ENCODE results near the gene PHF12. TPM values are rescaled to one million over a fixed set of nuclear protein-coding genes. Genes with fewer than 3 reads are reported as not detected.

PHF12 gene
- 100 to 1,000 TPM in 1 of 5 donors, 10 to 100 TPM in 4; 23.2 to 206 (median 48.5) TPM for total RNA-seq
- 1 to 10 TPM; 8.3 to 9.8 (median 8.6) TPM for polyA plus RNA-seq
- long read RNA-seq, donor 1, partial matches to known transcripts, result 0 of 1 reads
- long read RNA-seq, donor 1, other reads (novel, unspliced or antisense), result 0 of 1 reads
- long read RNA-seq, donor 2, full-length matches to known transcripts, result 3 of 3 reads
- long read RNA-seq, donor 2, partial matches to known transcripts, result 0 of 3 reads
- long read RNA-seq, donor 2, other reads (novel, unspliced or antisense), result 0 of 3 reads
- long read RNA-seq, donor 3, partial matches to known transcripts, result 7 of 8 reads
- long read RNA-seq, donor 3, other reads (novel, unspliced or antisense), result 0 of 8 reads
- long read RNA-seq, donor 4, result 0 reads
- long read RNA-seq, donor 5, partial matches to known transcripts, result 11 of 16 reads
- long read RNA-seq, donor 5, other reads (novel, unspliced or antisense), result 0 of 16 reads
- long read RNA-seq, donor 6, full-length matches to known transcripts, result 7 of 18 reads
- long read RNA-seq, donor 6, partial matches to known transcripts, result 11 of 18 reads
- long read RNA-seq, donor 6, other reads (novel, unspliced or antisense), result 0 of 18 reads
- long read RNA-seq, donor 7, partial matches to known transcripts, result 0 of 3 reads
- long read RNA-seq, donor 7, other reads (novel, unspliced or antisense), result 0 of 3 reads
- long read RNA-seq, donor 8, full-length matches to known transcripts, result 4 of 4 reads
- long read RNA-seq, donor 8, partial matches to known transcripts, result 0 of 4 reads
- long read RNA-seq, donor 8, other reads (novel, unspliced or antisense), result 0 of 4 reads
- long read RNA-seq, donor 9, partial matches to known transcripts, result 0 of 1 reads
- long read RNA-seq, donor 9, other reads (novel, unspliced or antisense), result 0 of 1 reads
- long read RNA-seq, donor 10, partial matches to known transcripts, result 7 of 7 reads
- long read RNA-seq, donor 10, other reads (novel, unspliced or antisense), result 0 of 7 reads

DNA sequence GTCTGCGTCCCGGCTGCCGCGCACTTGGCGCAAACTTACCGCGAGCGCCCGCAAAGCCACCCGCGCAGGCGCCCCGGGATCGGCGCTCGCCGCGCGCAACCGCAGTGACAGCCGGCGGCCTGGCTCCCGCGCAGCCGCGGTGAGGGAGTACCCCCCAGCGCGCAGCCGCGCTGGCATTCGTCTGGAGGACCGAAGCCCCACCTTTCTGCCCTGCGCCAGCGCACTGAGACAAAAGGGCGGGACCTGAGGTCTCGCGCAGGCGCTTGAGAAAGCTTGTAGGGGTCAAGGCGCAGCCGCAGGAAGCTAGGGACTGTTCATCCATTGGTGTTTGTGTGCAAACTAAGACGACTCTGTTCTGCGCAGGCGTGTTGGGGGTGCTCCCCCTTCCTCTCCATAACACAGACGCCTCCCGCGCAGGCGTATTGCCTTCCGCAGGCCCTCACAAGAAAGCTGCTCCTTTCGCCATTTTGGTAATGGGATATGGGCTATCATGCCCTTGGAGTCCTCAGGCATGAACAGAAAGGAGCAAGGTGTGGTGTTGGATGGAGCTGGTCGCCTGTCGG is at the start of gene PHF12:
Gene PHF12, minus strand, starts transcription at position 91 of the 563 bp plus-strand sequence. CDS start 558 bp downstream, outside the sequence.
- peaks cover 0 to 5% (median 4%) of the 10 kb centered on the region in 4 donors for H3K36me3 ChIP-seq
- H3K27ac ChIP-seq, result peak within 1 kb of the TSS; percentile 91 to 99 (median 98)
- peak within 1 kb of the TSS; percentile 96 to 99 (median 98) for H3K4me3 ChIP-seq
- no peaks in the 10 kb centered on the region for H3K27me3 ChIP-seq
- TF ChIP-seq EP300 (IDR thresholded peaks at IDR 0.05), result no peak
- TF ChIP-seq, protein P1, sequence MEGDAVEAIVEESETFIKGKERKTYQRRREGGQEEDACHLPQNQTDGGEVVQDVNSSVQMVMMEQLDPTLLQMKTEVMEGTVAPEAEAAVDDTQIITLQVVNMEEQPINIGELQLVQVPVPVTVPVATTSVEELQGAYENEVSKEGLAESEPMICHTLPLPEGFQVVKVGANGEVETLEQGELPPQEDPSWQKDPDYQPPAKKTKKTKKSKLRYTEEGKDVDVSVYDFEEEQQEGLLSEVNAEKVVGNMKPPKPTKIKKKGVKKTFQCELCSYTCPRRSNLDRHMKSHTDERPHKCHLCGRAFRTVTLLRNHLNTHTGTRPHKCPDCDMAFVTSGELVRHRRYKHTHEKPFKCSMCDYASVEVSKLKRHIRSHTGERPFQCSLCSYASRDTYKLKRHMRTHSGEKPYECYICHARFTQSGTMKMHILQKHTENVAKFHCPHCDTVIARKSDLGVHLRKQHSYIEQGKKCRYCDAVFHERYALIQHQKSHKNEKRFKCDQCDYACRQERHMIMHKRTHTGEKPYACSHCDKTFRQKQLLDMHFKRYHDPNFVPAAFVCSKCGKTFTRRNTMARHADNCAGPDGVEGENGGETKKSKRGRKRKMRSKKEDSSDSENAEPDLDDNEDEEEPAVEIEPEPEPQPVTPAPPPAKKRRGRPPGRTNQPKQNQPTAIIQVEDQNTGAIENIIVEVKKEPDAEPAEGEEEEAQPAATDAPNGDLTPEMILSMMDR (IDR thresholded peaks at IDR 0.05), result no peak
- peak; percentile 71 to 91 (median 89) for TF ChIP-seq POLR2AphosphoS5 (IDR thresholded peaks at IDR 0.05)
- TF ChIP-seq POLR2A (IDR thresholded peaks at IDR 0.05), result peak in 1 of 4 donors; percentile 41
- peak; percentile 100 for DNase-seq
- WGBS, 5 donors, result 0 to 2% (median 1%) methylated on average over 20 to 51 of the region's 51 CpGs
- intact Hi-C loops (cut with DNase I; ENCODE audit: low total_unique reads), result no loop called here
- H3K4me1 ChIP-seq, result peaks cover 29 to 40% (median 37%) of the 10 kb centered on the region in 4 donors
- H3K9me3 ChIP-seq, result no peaks in the 10 kb centered on the region

DNA sequence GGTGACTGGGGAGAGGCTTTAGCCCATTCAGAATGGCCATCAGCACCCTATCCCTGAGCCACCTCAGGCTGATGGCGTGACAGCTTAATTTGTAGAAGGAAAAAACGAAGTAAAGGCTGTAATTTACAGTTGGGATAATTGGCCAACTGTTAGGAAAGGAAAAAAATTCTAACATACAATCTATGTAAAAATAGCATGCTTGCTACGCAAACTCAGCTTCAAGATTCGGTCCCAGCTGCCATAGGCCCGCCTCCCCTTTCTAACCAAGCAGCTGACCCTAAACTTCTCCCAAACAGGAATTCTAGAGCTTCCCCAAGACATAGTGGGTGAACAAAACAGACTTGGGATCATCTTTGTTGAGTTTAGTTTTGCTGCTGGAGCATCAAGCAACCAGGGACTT is 49.7 kb upstream of the PHF12 start:
- TF ChIP-seq EP300 (IDR thresholded peaks at IDR 0.05), result no peak
- TF ChIP-seq POLR2AphosphoS5 (IDR thresholded peaks at IDR 0.05), result no peak
- TF ChIP-seq POLR2A (IDR thresholded peaks at IDR 0.05), result no peak
- TF ChIP-seq, protein P1 (IDR thresholded peaks at IDR 0.05), result no peak
- DNase-seq, result no peak
- Histone ChIP-seq H3K9me3 (no peaks in the 10 kb centered on the region), H3K4me3 (no peak overlapping the region), H3K4me1 (peaks cover 9 to 11% (median 9%) of the 10 kb centered on the region in 4 donors), H3K27me3 (peaks cover 19 to 71% (median 33%) of the 10 kb centered on the region in 3 donors), H3K27ac (no peak overlapping the region), H3K36me3 (no peaks in the 10 kb centered on the region)
- 76 to 85% (median 84%) methylated on average over 5 of the region's 5 CpGs for WGBS, 5 donors
- intact Hi-C loops (cut with DNase I; ENCODE audit: low total_unique reads), result no loop called here

DNA sequence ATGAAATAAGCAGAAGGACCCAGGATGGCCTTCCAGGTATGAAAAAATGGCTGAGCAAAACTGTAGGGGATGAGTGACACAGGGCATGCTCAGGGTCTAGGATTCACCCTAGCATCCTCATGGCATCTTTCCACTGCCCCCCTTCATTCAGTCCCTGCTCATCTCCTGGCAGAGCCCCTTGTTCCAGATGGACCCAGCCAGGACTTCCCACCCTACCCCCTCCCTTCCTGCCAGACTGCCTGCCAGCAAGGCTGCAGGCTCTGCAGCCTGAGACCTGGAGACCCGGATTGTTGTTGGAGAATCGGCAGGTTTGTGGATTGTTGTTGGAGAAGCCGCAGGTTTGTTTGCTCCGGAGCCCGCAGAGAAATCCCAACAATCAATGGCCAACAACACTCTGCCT is 47.9 kb upstream of the PHF12 start:
- no peak for DNase-seq
- Histone ChIP-seq H3K36me3 (no peaks in the 10 kb centered on the region), H3K4me3 (no peak overlapping the region), H3K4me1 (no peaks in the 10 kb centered on the region), H3K27me3 (peaks cover 4 to 57% (median 15%) of the 10 kb centered on the region in 3 donors), H3K9me3 (no peaks in the 10 kb centered on the region), H3K27ac (no peak overlapping the region)
- intact Hi-C loops (cut with DNase I; ENCODE audit: low total_unique reads), result no loop called here
- 17 to 43% (median 36%) methylated on average over 5 of the region's 5 CpGs for WGBS, 5 donors
- TF ChIP-seq, protein P1 (IDR thresholded peaks at IDR 0.05), result no peak
- TF ChIP-seq POLR2AphosphoS5 (IDR thresholded peaks at IDR 0.05), result no peak
- no peak for TF ChIP-seq POLR2A (IDR thresholded peaks at IDR 0.05)
- TF ChIP-seq EP300 (IDR thresholded peaks at IDR 0.05), result no peak

DNA sequence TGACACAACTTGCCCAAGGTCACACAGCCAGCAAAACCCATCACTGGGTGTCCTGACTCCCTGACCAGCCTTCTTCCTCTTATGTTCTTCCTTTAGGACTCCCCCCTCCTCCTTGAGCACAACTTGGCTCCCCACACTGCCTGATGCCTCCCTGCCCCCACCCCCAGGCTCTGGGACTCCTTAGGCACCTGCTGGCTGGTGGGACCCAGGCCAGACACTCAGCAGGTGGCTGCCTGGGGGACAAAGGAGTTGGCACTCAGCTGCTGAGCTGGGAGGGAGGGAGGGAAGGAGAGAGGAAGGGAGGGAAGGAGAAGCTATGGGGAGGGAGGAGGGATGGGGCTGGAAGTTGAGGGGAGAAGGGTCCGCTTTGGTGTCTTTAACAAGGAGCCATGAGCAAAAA is 46.5 kb upstream of the PHF12 start:
- Histone ChIP-seq H3K4me1 (no peaks in the 10 kb centered on the region), H3K27ac (no peak overlapping the region), H3K9me3 (no peaks in the 10 kb centered on the region), H3K36me3 (no peaks in the 10 kb centered on the region), H3K4me3 (no peak overlapping the region), H3K27me3 (peaks cover 0 to 50% (median 3%) of the 10 kb centered on the region in 3 donors)
- DNase-seq, result no peak
- intact Hi-C loops (cut with DNase I; ENCODE audit: low total_unique reads), result no loop called here
- WGBS, 5 donors, result 75 to 93% (median 83%) methylated on average over 1 of the region's 1 CpG
- TF ChIP-seq POLR2A (IDR thresholded peaks at IDR 0.05), result no peak
- TF ChIP-seq, protein P1 (IDR thresholded peaks at IDR 0.05), result no peak
